B cell (primary cell): ENCODE measurements around the gene UBA7. TPM values are rescaled to one million over a fixed set of nuclear protein-coding genes. Genes with fewer than 3 reads are reported as not detected.

Experiments
- ATAC-seq: fragments of 200-7000 bp; cut with Tn5 transposase; one replicate; pipeline ENCODE4 v1.10.0; 2021; ENCODE audit warnings: low read depth, mild to moderate bottlenecking, moderate number of reproducible peaks, moderate library complexity
- CTCF ChIA-PET: fragments of 350-600 bp; sonication (Branson Sonifier 250); formaldehyde crosslinking; loops from one replicate; lab custom pipeline; 2021; ENCODE audit warnings: antibody characterized with exemption, inconsistent platforms; lab: Charles Lee
- POLR2A ChIA-PET: fragments of 350-600 bp; sonication (Branson Sonifier 250); formaldehyde crosslinking; loops from one replicate; lab custom pipeline; 2021; ENCODE audit warnings: antibody characterized with exemption; lab: Charles Lee
- DNase-seq: peaks from one replicate; pipeline ENCODE4 v3.0.0; 2013
- H2AFZ ChIP-seq: 2 replicates; pipeline ENCODE4 v1.6.1; 2012; ENCODE audit warnings: mild to moderate bottlenecking, low read depth, low read length; ENCODE audit not compliant: insufficient read depth, poor library complexity, severe bottlenecking
- H3K27ac ChIP-seq, 2 donors: 1 replicate in 1 of 2; 2 replicates in 1 of 2; pipeline ENCODE4 v1.5.1; 2012 to 2013; ENCODE audit warnings: low read length in 2 of 2, mild to moderate bottlenecking in 2 of 2, moderate library complexity in 1 of 2
- H3K27me3 ChIP-seq, 4 experiments: fragments of 200-600 bp in 1 of 4; sonication (generic) in 1 of 4; replicated peaks in 1 of 4; 1 replicate in 2 of 4; 2 replicates in 2 of 4; pipeline versions ENCODE4 v1.6.1 to v1.7.0; 2013 to 2016; ENCODE audit warnings: low read length in 3 of 4, mild to moderate bottlenecking in 2 of 4, mixed read lengths in 1 of 4, moderate library complexity in 1 of 4; ENCODE audit not compliant: insufficient read depth in 4 of 4, control insufficient read depth in 3 of 4; ENCODE audit errors: control extremely low read depth in 1 of 4
- H3K36me3 ChIP-seq, 2 experiments: replicated peaks in 1 of 2; 1 replicate in 1 of 2; 2 replicates in 1 of 2; pipeline versions ENCODE4 v1.6.1 to v1.7.1; 2013; ENCODE audit warnings: low read length in 1 of 2; ENCODE audit not compliant: insufficient read depth in 2 of 2, control insufficient read depth in 1 of 2; ENCODE audit errors: control extremely low read depth in 1 of 2, extremely low read depth in 1 of 2
- H3K4me1 ChIP-seq, 2 donors: fragments of 200-600 bp in 1 of 2; sonication (generic) in 1 of 2; 1 replicate in 1 of 2; 2 replicates in 1 of 2; pipeline versions ENCODE4 v1.5.1 to v1.6.1; 2013 to 2017; ENCODE audit warnings: low read length in 2 of 2; ENCODE audit not compliant: control insufficient read depth in 2 of 2, insufficient read depth in 2 of 2
- H3K4me2 ChIP-seq: replicated peaks from 2 replicates; pipeline ENCODE3; 2012; ENCODE audit warnings: mild to moderate bottlenecking, low read depth, low read length; ENCODE audit not compliant: poor library complexity, severe bottlenecking
- H3K4me3 ChIP-seq, 5 experiments: fragments of 200-600 bp in 1 of 5; sonication (generic) in 1 of 5; 1 replicate in 3 of 5; 2 replicates in 2 of 5; pipeline versions ENCODE4 v1.5.1 to v1.7.0; 2011 to 2016; ENCODE audit warnings: low read length in 4 of 5, mild to moderate bottlenecking in 4 of 5, low read depth in 2 of 5, control low read depth in 1 of 5, moderate library complexity in 1 of 5; ENCODE audit not compliant: insufficient read depth in 1 of 5; ENCODE audit errors: control extremely low read depth in 1 of 5, extremely low read depth in 1 of 5
- H3K79me2 ChIP-seq: fragments of 200-600 bp; sonication (generic); one replicate; pipeline ENCODE4 v1.6.0; 2016; ENCODE audit warnings: low read length; ENCODE audit not compliant: control insufficient read depth, insufficient read depth
- H3K9ac ChIP-seq: fragments of 200-600 bp; sonication (generic); 2 replicates; pipeline ENCODE4 v1.6.1; 2017; ENCODE audit warnings: mild to moderate bottlenecking, low read length, moderate library complexity
- H3K9me3 ChIP-seq, 3 donors: one replicate each; pipeline versions ENCODE4 v1.6.1 to v1.7.1; 2013; ENCODE audit warnings: low read length in 2 of 3; ENCODE audit not compliant: control insufficient read depth in 2 of 3, insufficient read depth in 1 of 3; ENCODE audit errors: control extremely low read depth in 1 of 3
- H4K20me1 ChIP-seq: 2 replicates; pipeline ENCODE4 v1.6.0; 2012; ENCODE audit warnings: mild to moderate bottlenecking, low read length; ENCODE audit not compliant: insufficient read depth, control insufficient read depth, poor library complexity, severe bottlenecking
- H3K27ac Mint-ChIP-seq: one replicate; pipeline ENCODE4 v1.8.0; 2021; ENCODE audit warnings: mixed read lengths
- H3K27me3 Mint-ChIP-seq: one replicate; pipeline ENCODE4 v1.8.0; 2021; ENCODE audit warnings: mixed read lengths
- H3K4me1 Mint-ChIP-seq: one replicate; pipeline ENCODE4 v1.8.0; 2021; ENCODE audit warnings: mixed read lengths
- H3K4me3 Mint-ChIP-seq: one replicate; pipeline ENCODE4 v1.8.0; 2021; ENCODE audit warnings: mixed read lengths
- H3K9me3 Mint-ChIP-seq: one replicate; pipeline ENCODE4 v1.8.0; 2022; ENCODE audit warnings: mixed read lengths; ENCODE audit not compliant: insufficient read depth
- CTCF ChIP-seq: fragments of 200-600 bp; IDR thresholded peaks from one replicate; pipeline ENCODE4 v1.8.0; 2022; ENCODE audit warnings: antibody characterized with exemption, mild to moderate bottlenecking
- EZH2 ChIP-seq: IDR thresholded peaks from 2 replicates; pipeline ENCODE4 v1.6.1; 2012; ENCODE audit warnings: borderline replicate concordance, low read depth, mild to moderate bottlenecking, moderate library complexity, low read length; ENCODE audit not compliant: insufficient read depth, poor library complexity, severe bottlenecking
- WGBS: methylation state at CpG from one replicate; pipeline ENCODE4 v1.1.5; 2013; ENCODE audit warnings: missing lambda C conversion rate; ENCODE audit not compliant: insufficient coverage; 5-methylcytosine and 5-hydroxymethylcytosine counted together
- intact Hi-C: fragments of 100-400 bp; cut with micrococcal nuclease; formaldehyde crosslinking; loops from one replicate; pipeline ENCODE4 v1.10.0; 2022
- polyA plus RNA-seq: library from polyadenylated mRNA; depleted of rRNA; stranded (reverse); fragments of >200 nt; gene quantifications from 2 replicates; pipeline ENCODE4 v1.2.3, GENCODE V29; 2012
- total RNA-seq, 2 donors: library from RNA; stranded (reverse); fragments of 120-200 nt in 1 of 2; gene quantifications; 1 replicate in 1 of 2; 2 replicates in 1 of 2; pipeline versions ENCODE4 v1.2.3 to v1.2.4, GENCODE V29; 2013 to 2022

UBA7 gene
- total and polyA plus RNA-seq, 2 donors (not counting 1 experiment from before 2014, with no cell fraction given) = 418 to 943 TPM

GRCh38 chr3:49780080-49780974, 33.4 kb downstream of the UBA7 start:
- DNase-seq (no peak), ATAC-seq (no peak)
- H3K4me1 ChIP-seq = peaks cover 7 to 15% of the 10 kb centered on the region in 2 donors
- CTCF ChIA-PET = interaction anchor here (0.6 kb wide), 1 partner anchor 1997 kb away, joined by 3 read pairs; no protein-coding TSS in a partner anchor
- no peak overlapping the region for H2AFZ ChIP-seq
- H3K4me2 ChIP-seq = no peak overlapping the region
- no peaks in the 10 kb centered on the region for H3K27me3 ChIP-seq
- TF ChIP-seq EZH2 = no peak
- TF ChIP-seq CTCF = no peak
- peaks cover 8 to 28% of the 10 kb centered on the region in 2 experiments for H3K36me3 ChIP-seq
- intact Hi-C loops = loop anchor here (10.0 kb wide), 1 partner anchor 54 kb away; no protein-coding TSS in a partner anchor
- Mint-ChIP-seq H3K27me3 (no peaks in the 10 kb centered on the region), H3K4me3 (no peak overlapping the region), H3K27ac (no peak overlapping the region), H3K4me1 (peaks cover 30% of the 10 kb centered on the region), H3K9me3 (no peaks in the 10 kb centered on the region)
- no peak overlapping the region for H3K9ac ChIP-seq
- no peaks in the 10 kb centered on the region for H3K9me3 ChIP-seq
- no peak overlapping the region for H3K4me3 ChIP-seq
- peaks cover 99% of the 10 kb centered on the region for H3K79me2 ChIP-seq
- WGBS = 100% methylated on average over 2 of the region's 4 CpGs
- POLR2A ChIA-PET = no interaction called here
- peaks cover 54% of the 10 kb centered on the region for H4K20me1 ChIP-seq
- no peak overlapping the region for H3K27ac ChIP-seq
